Activated CD4-positive, alpha-beta T cell treated with anti-CD3 and anti-CD28 coated beads, Interleukin-2, amount 50 U/mL, for 16 hours (primary cell): ENCODE data around the gene NEK9.

Experiments
- DNase-seq: peaks from one replicate; pipeline ENCODE4 v3.0.0-alpha.2; 2020

Gene NEK9

GRCh38 chr14:75063491-75064204 lies 63.2 kb downstream of the NEK9 start, which contains the start of gene ACYP1:
Gene ACYP1, minus strand, starts transcription at chr14:75064024. Its CDS starts 471 bp downstream, at chr14:75063553.
- peak; percentile 96 for DNase-seq

GRCh38 chr14:75063013-75063412 lies 63.8 kb downstream of the NEK9 start:
- DNase-seq: no peak

GRCh38 chr14:75060420-75060819 lies 66.4 kb downstream of the NEK9 start:
- no peak for DNase-seq

GRCh38 chr14:75059642-75060041 lies 67.2 kb downstream of the NEK9 start:
- DNase-seq: no peak

- DNase-seq: no peak
Measured at GRCh38 chr14:75054421-75054820, 72.4 kb downstream of the NEK9 start.

GRCh38 chr14:75053396-75054291 lies 73.2 kb downstream of the NEK9 start:
- no peak for DNase-seq

GRCh38 chr14:75051556-75051899 lies 75.3 kb downstream of the NEK9 start:
- DNase-seq: no peak

GRCh38 chr14:75050852-75051555 lies 75.8 kb downstream of the NEK9 start, which contains the start of gene MLH3:
Gene MLH3, minus strand, starts transcription at chr14:75051467. Its CDS starts 1,812 bp downstream, at chr14:75049655.
- DNase-seq: peak; percentile 83

GRCh38 chr14:75049731-75050201 lies 77.1 kb downstream of the NEK9 start:
- no peak for DNase-seq

- DNase-seq: no peak
Measured at GRCh38 chr14:75049136-75049535, 77.7 kb downstream of the NEK9 start.

GRCh38 chr14:75048101-75048500 lies 78.7 kb downstream of the NEK9 start:
- no peak for DNase-seq

- DNase-seq: no peak
Measured at GRCh38 chr14:75047506-75047905, 79.3 kb downstream of the NEK9 start.

GRCh38 chr14:75046899-75047298 lies 79.9 kb downstream of the NEK9 start:
- peak; percentile 47 for DNase-seq

GRCh38 chr14:75046275-75046674 lies 80.6 kb downstream of the NEK9 start:
- no peak for DNase-seq

- no peak for DNase-seq
Measured at GRCh38 chr14:75044752-75045151, 82.1 kb downstream of the NEK9 start.

- DNase-seq: no peak
Measured at GRCh38 chr14:75044322-75044721, 82.5 kb downstream of the NEK9 start.

GRCh38 chr14:75042035-75042434 lies 84.8 kb downstream of the NEK9 start:
- no peak for DNase-seq

GRCh38 chr14:75041613-75042012 lies 85.2 kb downstream of the NEK9 start:
- no peak for DNase-seq

GRCh38 chr14:75040959-75041358 lies 85.9 kb downstream of the NEK9 start:
- no peak for DNase-seq

GRCh38 chr14:75040507-75040906 lies 86.3 kb downstream of the NEK9 start:
- no peak for DNase-seq

- DNase-seq: no peak
Measured at GRCh38 chr14:75032939-75033338, 93.9 kb downstream of the NEK9 start.

GRCh38 chr14:75030147-75030546 lies 96.7 kb downstream of the NEK9 start:
- no peak for DNase-seq
